Mesenchymal stem cell (in vitro differentiated cells and primary cell): ENCODE measurements around the gene MAFG.

Source experiments
- DNase-seq: peaks from one replicate; pipeline ENCODE4 v3.0.0-alpha.2; 2013
- H2AFZ ChIP-seq: one replicate; pipeline ENCODE4 v1.6.1; 2013; ENCODE audit warnings: low read depth, mild to moderate bottlenecking, control low read depth, inconsistent platforms, low read length, moderate library complexity
- H2AK5ac ChIP-seq: 2 replicates; pipeline ENCODE4 v1.6.1; 2013; ENCODE audit warnings: low read length, moderate library complexity, mild to moderate bottlenecking, inconsistent platforms; ENCODE audit not compliant: severe bottlenecking
- H2BK120ac ChIP-seq: one replicate; pipeline ENCODE4 v1.6.1; 2013; ENCODE audit warnings: low read depth, mild to moderate bottlenecking, inconsistent platforms, low read length, moderate library complexity
- H2BK12ac ChIP-seq, 2 experiments: one replicate each; pipeline ENCODE4 v1.6.1; 2013; ENCODE audit warnings: inconsistent platforms in 2 of 2, low read length in 2 of 2, mild to moderate bottlenecking in 2 of 2, moderate library complexity in 2 of 2, control low read depth in 1 of 2
- H2BK15ac ChIP-seq: one replicate; pipeline ENCODE4 v1.6.1; 2013; ENCODE audit warnings: mild to moderate bottlenecking, low read depth, inconsistent platforms; ENCODE audit not compliant: poor library complexity, severe bottlenecking
- H2BK5ac ChIP-seq: 2 replicates; pipeline ENCODE4 v1.6.1; 2013; ENCODE audit warnings: low read depth, mild to moderate bottlenecking, low read length, control low read depth, inconsistent platforms; ENCODE audit not compliant: poor library complexity, severe bottlenecking
- H3K14ac ChIP-seq, 2 experiments: one replicate each; pipeline ENCODE4 v1.6.1; 2013; ENCODE audit warnings: inconsistent platforms in 2 of 2, low read length in 2 of 2, control low read depth in 1 of 2, mild to moderate bottlenecking in 1 of 2, moderate library complexity in 1 of 2
- H3K18ac ChIP-seq, 2 experiments: one replicate each; pipeline ENCODE4 v1.6.1; 2013; ENCODE audit warnings: inconsistent platforms in 2 of 2, low read length in 2 of 2, control low read depth in 1 of 2, low read depth in 1 of 2, mild to moderate bottlenecking in 1 of 2
- H3K23ac ChIP-seq, 2 experiments: one replicate each; pipeline ENCODE4 v1.6.1; 2013; ENCODE audit warnings: inconsistent platforms in 2 of 2, low read length in 2 of 2, mild to moderate bottlenecking in 2 of 2, moderate library complexity in 2 of 2, control low read depth in 1 of 2
- H3K27ac ChIP-seq: 2 replicates; pipeline ENCODE4 v1.5.1; 2013; ENCODE audit warnings: mild to moderate bottlenecking, moderate library complexity, low read length, control low read depth, inconsistent platforms; ENCODE audit not compliant: poor library complexity, severe bottlenecking
- H3K27me3 ChIP-seq, 2 experiments: 2 replicates each; pipeline versions ENCODE4 v1.6.1 to v1.7.0; 2013; ENCODE audit warnings: low read length in 2 of 2, mild to moderate bottlenecking in 2 of 2, moderate library complexity in 2 of 2, control low read depth in 1 of 2, inconsistent platforms in 1 of 2; ENCODE audit not compliant: control insufficient read depth in 1 of 2, insufficient read depth in 1 of 2
- H3K36me3 ChIP-seq, 2 experiments: 2 replicates each; pipeline versions ENCODE4 v1.6.1 to v1.7.0; 2013; ENCODE audit warnings: low read length in 2 of 2, control low read depth in 1 of 2, inconsistent platforms in 1 of 2, low read depth in 1 of 2, mild to moderate bottlenecking in 1 of 2; ENCODE audit not compliant: insufficient read depth in 2 of 2, control insufficient read depth in 1 of 2
- H3K4ac ChIP-seq, 2 experiments: one replicate each; pipeline ENCODE4 v1.6.1; 2013; ENCODE audit warnings: inconsistent platforms in 2 of 2, low read length in 2 of 2, mild to moderate bottlenecking in 2 of 2, moderate library complexity in 2 of 2, control low read depth in 1 of 2, low read depth in 1 of 2
- H3K4me1 ChIP-seq: 2 replicates; pipeline ENCODE4 v1.6.1; 2013; ENCODE audit warnings: low read depth, low read length, control low read depth; ENCODE audit not compliant: control insufficient read depth, insufficient read depth
- H3K4me2 ChIP-seq: 2 replicates; pipeline ENCODE4 v1.6.1; 2013; ENCODE audit warnings: low read length, mild to moderate bottlenecking, inconsistent platforms; ENCODE audit not compliant: poor library complexity, severe bottlenecking
- H3K4me3 ChIP-seq, 2 experiments: 2 replicates each; pipeline versions ENCODE4 v1.5.1 to v1.7.0; 2013; ENCODE audit warnings: low read length in 2 of 2, mild to moderate bottlenecking in 2 of 2, control low read depth in 1 of 2, low read depth in 1 of 2; ENCODE audit not compliant: insufficient read depth in 1 of 2
- H3K79me1 ChIP-seq: replicated peaks from 2 replicates; pipeline ENCODE4 v1.6.1; 2013; ENCODE audit warnings: mild to moderate bottlenecking, control low read depth, low read length, inconsistent platforms; ENCODE audit not compliant: poor library complexity, severe bottlenecking
- H3K9ac ChIP-seq: 2 replicates; pipeline ENCODE4 v1.7.0; 2013; ENCODE audit warnings: mild to moderate bottlenecking, low read length, moderate library complexity
- H3K9me3 ChIP-seq: 2 replicates; pipeline ENCODE4 v1.7.0; 2013; ENCODE audit warnings: mild to moderate bottlenecking, low read length; ENCODE audit not compliant: control insufficient read depth
- H4K8ac ChIP-seq: one replicate; pipeline ENCODE4 v1.6.1; 2013; ENCODE audit warnings: inconsistent platforms, mild to moderate bottlenecking, low read length, moderate library complexity
- H4K91ac ChIP-seq: one replicate; pipeline ENCODE4 v1.6.1; 2013; ENCODE audit warnings: mild to moderate bottlenecking, low read length, inconsistent platforms
- WGBS: methylation state at CpG from one replicate; pipeline ENCODE4 v1.1.7; 2013; ENCODE audit warnings: mixed read lengths; 5-methylcytosine and 5-hydroxymethylcytosine counted together

The MAFG gene

DNA sequence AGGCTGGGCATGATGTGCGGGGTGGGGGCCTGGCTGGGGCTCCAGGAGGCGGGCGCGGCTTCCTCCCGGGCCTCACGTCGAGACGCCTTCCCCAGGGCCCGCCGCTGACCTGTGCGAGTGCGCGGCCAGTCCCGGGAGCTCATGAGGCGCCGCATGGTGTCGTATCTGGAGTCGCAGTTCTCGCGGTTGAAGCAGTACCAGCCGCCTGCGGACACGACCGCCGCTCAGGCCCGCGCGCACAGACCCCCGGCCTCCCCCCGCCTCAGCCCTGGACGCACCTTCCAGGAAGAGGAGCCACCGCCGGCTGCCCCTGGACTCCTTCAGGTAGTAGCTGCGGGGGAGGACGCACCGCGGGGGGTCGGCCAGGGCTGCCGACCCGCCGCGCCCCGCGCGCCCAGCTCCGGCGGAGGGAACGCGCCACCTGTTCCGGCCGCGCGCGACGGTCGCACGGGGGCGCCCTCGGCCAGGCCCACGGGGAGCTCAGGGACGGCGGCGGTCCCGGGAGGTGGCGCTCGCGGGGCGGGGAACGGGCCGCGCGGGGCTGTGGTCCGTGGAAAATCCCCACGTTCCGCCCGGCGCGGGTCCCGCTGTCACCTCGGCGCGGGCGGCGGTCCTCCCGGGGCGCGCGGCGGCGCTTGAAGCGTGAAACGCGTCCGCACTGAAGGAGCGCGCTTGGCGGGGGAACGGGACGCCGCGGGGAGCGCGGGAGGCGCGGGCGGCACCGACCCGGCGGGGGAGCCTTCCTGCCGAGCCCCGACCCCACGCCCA lies 32.0 kb upstream of the MAFG start:
- no peak overlapping the region for H3K4ac ChIP-seq
- no peaks in the 10 kb centered on the region for H3K9me3 ChIP-seq
- no peaks in the 10 kb centered on the region for H3K36me3 ChIP-seq
- peak overlapping the region in 1 of 2 experiments; percentile 41 for H3K18ac ChIP-seq
- H2BK15ac ChIP-seq = no peak overlapping the region
- 9% methylated on average over 52 of the region's 112 CpGs for WGBS
- H3K27ac ChIP-seq = no peak overlapping the region
- peaks cover 30% of the 10 kb centered on the region for H3K4me1 ChIP-seq
- no peak overlapping the region for H4K8ac ChIP-seq
- no peak overlapping the region for H2BK12ac ChIP-seq
- H3K9ac ChIP-seq = no peak overlapping the region
- no peak overlapping the region for H2BK5ac ChIP-seq
- peak overlapping the region in 1 of 2 experiments; percentile 52 for H3K4me3 ChIP-seq
- peaks cover 41 to 80% of the 10 kb centered on the region in 2 experiments for H3K27me3 ChIP-seq
- no peak overlapping the region for H2AK5ac ChIP-seq
- H3K14ac ChIP-seq = no peak overlapping the region
- H2BK120ac ChIP-seq = no peak overlapping the region
- no peak overlapping the region for H3K23ac ChIP-seq
- no peak overlapping the region for H4K91ac ChIP-seq
- no peak overlapping the region for H2AFZ ChIP-seq
- no peaks in the 10 kb centered on the region for H3K79me1 ChIP-seq
- peak; percentile 49 for DNase-seq
- peak overlapping the region; percentile 91 for H3K4me2 ChIP-seq

DNA sequence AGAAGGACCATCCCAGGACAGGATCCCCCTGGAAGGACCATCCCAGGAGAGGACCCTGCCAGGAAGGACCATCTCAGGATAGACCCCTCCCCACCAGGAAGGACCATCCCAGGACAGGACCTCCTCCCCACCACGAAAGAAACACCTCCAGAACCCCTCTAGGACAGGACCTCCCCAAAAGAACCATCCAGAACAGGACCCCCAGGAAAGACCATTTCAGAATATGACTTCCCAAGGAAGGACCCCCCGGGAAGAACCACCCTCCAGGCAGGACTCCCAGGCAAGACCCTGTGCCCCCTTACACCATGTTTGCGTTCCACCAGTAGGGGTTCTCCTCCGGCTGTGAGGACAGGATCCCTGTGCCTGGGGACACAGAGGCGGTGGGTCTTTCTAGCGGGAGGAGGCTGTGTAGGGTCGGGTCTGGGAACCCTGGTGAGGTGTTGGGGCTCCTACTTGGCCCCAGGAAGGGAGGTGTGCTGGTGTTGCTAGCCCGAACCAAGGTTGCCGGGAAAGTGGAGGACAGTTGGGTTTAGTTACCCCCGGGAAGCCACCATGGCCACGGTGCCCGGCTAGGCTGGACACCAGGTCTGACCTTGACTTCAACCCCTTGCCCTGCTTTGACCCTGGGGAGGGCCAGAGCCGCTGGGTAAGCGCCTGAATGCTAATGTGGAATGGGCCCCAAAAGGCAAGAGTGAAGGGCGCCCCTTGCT lies 31.3 kb upstream of the MAFG start:
- H3K4me1 ChIP-seq = peaks cover 36% of the 10 kb centered on the region
- H3K9ac ChIP-seq = no peak overlapping the region
- no peaks in the 10 kb centered on the region for H3K36me3 ChIP-seq
- H3K4ac ChIP-seq = no peak overlapping the region
- no peak overlapping the region for H2AK5ac ChIP-seq
- H2BK5ac ChIP-seq = no peak overlapping the region
- H3K4me2 ChIP-seq = peak overlapping the region; percentile 91
- H3K79me1 ChIP-seq = no peaks in the 10 kb centered on the region
- no peak overlapping the region for H2BK120ac ChIP-seq
- 88% methylated on average over 15 of the region's 15 CpGs for WGBS
- H3K23ac ChIP-seq = no peak overlapping the region
- no peak overlapping the region for H2AFZ ChIP-seq
- no peaks in the 10 kb centered on the region for H3K9me3 ChIP-seq
- no peak overlapping the region for H3K18ac ChIP-seq
- no peak overlapping the region for H3K4me3 ChIP-seq
- no peak overlapping the region for H3K27ac ChIP-seq
- H3K27me3 ChIP-seq = peaks cover 35 to 77% of the 10 kb centered on the region in 2 experiments
- no peak overlapping the region for H2BK12ac ChIP-seq
- H4K91ac ChIP-seq = no peak overlapping the region
- H2BK15ac ChIP-seq = no peak overlapping the region
- no peak overlapping the region for H4K8ac ChIP-seq
- no peak overlapping the region for H3K14ac ChIP-seq
- no peak for DNase-seq

DNA sequence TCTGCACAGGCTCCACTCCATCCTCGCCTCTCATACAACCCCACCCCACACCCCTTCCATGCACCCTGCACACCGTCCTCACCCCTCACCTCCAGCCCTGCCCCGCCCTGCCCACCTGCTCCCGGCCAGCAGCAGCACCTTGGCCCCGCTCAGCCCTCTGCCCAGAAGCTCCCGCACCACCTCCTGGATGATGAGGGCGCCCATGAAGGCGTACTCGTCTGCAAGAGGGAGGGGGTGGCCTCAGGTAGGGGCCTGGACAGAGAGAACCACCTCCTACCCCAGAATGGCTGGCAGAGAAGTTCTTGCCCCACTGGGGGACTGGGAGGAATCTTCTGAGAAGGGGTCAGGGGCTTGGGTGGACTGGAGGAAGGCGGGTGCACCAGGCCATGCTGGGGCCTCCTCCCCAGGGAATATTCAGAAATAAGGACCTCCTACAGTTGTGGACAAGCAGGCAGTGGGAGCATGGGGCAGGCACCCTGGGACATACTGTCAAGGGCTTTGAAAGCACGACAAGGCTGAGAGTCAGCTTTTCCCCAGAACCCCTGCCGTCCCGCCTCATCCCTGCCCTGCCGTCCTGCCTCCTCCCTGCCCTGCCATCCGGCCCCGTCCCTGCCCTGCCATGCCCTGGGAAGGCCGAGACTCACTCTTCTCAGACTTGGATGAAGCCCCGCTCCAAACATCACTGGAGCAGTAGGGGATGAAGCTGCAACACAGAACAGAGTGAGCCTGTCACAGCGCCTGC lies 30.3 kb upstream of the MAFG start:
- H3K27me3 ChIP-seq = peaks cover 26 to 71% of the 10 kb centered on the region in 2 experiments
- no peaks in the 10 kb centered on the region for H3K79me1 ChIP-seq
- no peak overlapping the region for H2AK5ac ChIP-seq
- no peak overlapping the region for H3K27ac ChIP-seq
- no peaks in the 10 kb centered on the region for H3K9me3 ChIP-seq
- no peak for DNase-seq
- no peak overlapping the region for H3K14ac ChIP-seq
- H4K8ac ChIP-seq = no peak overlapping the region
- peaks cover 36% of the 10 kb centered on the region for H3K4me1 ChIP-seq
- H3K4me2 ChIP-seq = no peak overlapping the region
- H2BK120ac ChIP-seq = no peak overlapping the region
- no peak overlapping the region for H3K18ac ChIP-seq
- no peak overlapping the region for H3K4ac ChIP-seq
- H2BK15ac ChIP-seq = no peak overlapping the region
- H2BK5ac ChIP-seq = no peak overlapping the region
- H3K9ac ChIP-seq = no peak overlapping the region
- WGBS = 84% methylated on average over 14 of the region's 19 CpGs
- H3K4me3 ChIP-seq = no peak overlapping the region
- H4K91ac ChIP-seq = no peak overlapping the region
- H3K36me3 ChIP-seq = no peaks in the 10 kb centered on the region
- no peak overlapping the region for H2AFZ ChIP-seq
- no peak overlapping the region for H2BK12ac ChIP-seq
- H3K23ac ChIP-seq = peak overlapping the region in 1 of 2 experiments; percentile 60
